GM23248 (cell line): Measurements from ENCODE around the gene TSPAN1. TPM values are rescaled to one million over a fixed set of nuclear protein-coding genes. Genes with fewer than 3 reads are reported as not detected.

Experiments
- DNase-seq: peaks from one replicate; pipeline ENCODE4 v3.0.0-alpha.2; 2015
- H2AFZ ChIP-seq: fragments of 200-600 bp; sonication (generic); 2 replicates; pipeline ENCODE4 v1.6.1; 2016; ENCODE audit warnings: antibody characterized with exemption
- H3F3A ChIP-seq: fragments of 200-600 bp; sonication (generic); 2 replicates; pipeline ENCODE4 v1.6.1; 2016; ENCODE audit warnings: mild to moderate bottlenecking, antibody characterized with exemption, mixed run types; ENCODE audit not compliant: insufficient read depth
- H3K27ac ChIP-seq: fragments of 200-600 bp; sonication (generic); 2 replicates; pipeline ENCODE4 v1.5.1; 2016; ENCODE audit warnings: mild to moderate bottlenecking
- H3K27me3 ChIP-seq: fragments of 200-600 bp; sonication (generic); replicated peaks from 2 replicates; pipeline ENCODE4 v1.6.1; 2016; ENCODE audit warnings: mild to moderate bottlenecking; ENCODE audit not compliant: insufficient read depth
- H3K36me3 ChIP-seq: fragments of 200-600 bp; sonication (generic); 2 replicates; pipeline ENCODE4 v1.6.1; 2016; ENCODE audit warnings: low read depth, mild to moderate bottlenecking
- H3K4me1 ChIP-seq: fragments of 200-600 bp; sonication (generic); 2 replicates; pipeline ENCODE4 v1.6.1; 2016; ENCODE audit warnings: mild to moderate bottlenecking; ENCODE audit not compliant: insufficient read depth
- H3K4me2 ChIP-seq: fragments of 200-600 bp; sonication (generic); one replicate; pipeline ENCODE4 v1.6.1; 2016; ENCODE audit warnings: mild to moderate bottlenecking; ENCODE audit not compliant: unreplicated experiment
- H3K4me3 ChIP-seq: fragments of 200-600 bp; sonication (generic); 2 replicates; pipeline ENCODE4 v1.5.1; 2016; ENCODE audit warnings: mild to moderate bottlenecking
- H3K79me2 ChIP-seq: fragments of 200-600 bp; sonication (generic); 2 replicates; pipeline ENCODE4 v1.6.1; 2016; ENCODE audit warnings: mild to moderate bottlenecking; ENCODE audit not compliant: insufficient read depth
- H3K9ac ChIP-seq: fragments of 200-600 bp; sonication (generic); 2 replicates; pipeline ENCODE4 v1.6.1; 2016; ENCODE audit warnings: mild to moderate bottlenecking
- H3K9me2 ChIP-seq: fragments of 200-600 bp; sonication (generic); 2 replicates; pipeline ENCODE4 v1.6.1; 2016; ENCODE audit warnings: mixed run types, mild to moderate bottlenecking, moderate library complexity; ENCODE audit not compliant: insufficient read depth
- H3K9me3 ChIP-seq: fragments of 200-600 bp; sonication (generic); one replicate; pipeline ENCODE4 v1.6.1; 2017; ENCODE audit warnings: low read depth
- H4K20me1 ChIP-seq: fragments of 200-600 bp; sonication (generic); 2 replicates; pipeline ENCODE4 v1.6.0; 2016; ENCODE audit not compliant: insufficient read depth
- EZH2 ChIP-seq: fragments of 200-600 bp; sonication (generic); IDR thresholded peaks from 2 replicates; pipeline ENCODE4 v1.6.1; 2018; ENCODE audit warnings: antibody characterized with exemption, mild to moderate bottlenecking; ENCODE audit not compliant: insufficient read depth, poor library complexity, severe bottlenecking
- EZH2phosphoT487 ChIP-seq: fragments of 200-600 bp; sonication (generic); IDR thresholded peaks from 2 replicates; pipeline ENCODE4 v1.6.1; 2018; ENCODE audit warnings: antibody characterized with exemption, moderate library complexity, mild to moderate bottlenecking, low read depth; ENCODE audit not compliant: insufficient read depth
- WGBS, 2 experiments: methylation state at CpG; one replicate each; pipeline ENCODE4 v1.1.6; 2015 to 2017; ENCODE audit warnings: low lambda C conversion rate in 2 of 2, low coverage in 1 of 2; ENCODE audit errors: missing lambda C conversion rate in 2 of 2; 5-methylcytosine and 5-hydroxymethylcytosine counted together
- in situ Hi-C: fragments of 300-500 bp; cut with MboI; formaldehyde crosslinking; loops from 2 replicates; pipeline ENCODE4 v1.15.0; 2020
- polyA plus RNA-seq: library from polyadenylated mRNA; unstranded; fragments of >200 nt; fragmentation: Nextera tagmentation; extraction: Ambion mirVana; gene quantifications from 2 replicates; pipeline ENCODE4 v1.2.1, GENCODE V29; 2016
- total RNA-seq: library from RNA; depleted of rRNA; stranded (reverse); fragments of >200 nt; shearing (Covaris generic); gene quantifications from 2 replicates; pipeline ENCODE4 v1.2.3, GENCODE V29; 2014

The TSPAN1 gene
- total and polyA plus RNA-seq, 2 experiments from 2014 or later: 0.70 TPM; not detected in 1

GRCh38 chr1:46133781-46134350 lies 41.0 kb upstream of the TSPAN1 start:
- Histone ChIP-seq H3K9me3 (no peaks in the 10 kb centered on the region), H3K9ac (0 out of 2 replicates have a peak overlapping the region, but pooled peaks have one; percentile 88), H3K4me1 (peaks cover 13% of the 10 kb centered on the region; the same call in 1 of the 2 replicates), H4K20me1 (no peaks in the 10 kb centered on the region), H3K27ac (no peak overlapping the region), H3K36me3 (no peaks in the 10 kb centered on the region), H3K9me2 (no peaks in the 10 kb centered on the region), H3K27me3 (0 out of 2 replicates have a peak, but pooled peaks cover 4% of the 10 kb centered on the region), H2AFZ (peak overlapping the region; percentile 87), H3K79me2 (no peaks in the 10 kb centered on the region), H3K4me2 (peak overlapping the region; percentile 82), H3K4me3 (peak overlapping the region; percentile 77), H3F3A (peaks cover 11% of the 10 kb centered on the region; the same call in 1 of the 2 replicates)
- no peak for DNase-seq
- WGBS, 2 experiments: 44 to 48% methylated on average over 3 of the region's 3 CpGs
- TF ChIP-seq EZH2 (no peak), EZH2phosphoT487 (no peak)
- in situ Hi-C loops: no loop called here

- Histone ChIP-seq H3K9ac (no peak overlapping the region), H3K4me1 (peaks cover 13% of the 10 kb centered on the region; the same call in 1 of the 2 replicates), H3K27ac (peak overlapping the region; percentile 62), H3K27me3 (0 out of 2 replicates have a peak, but pooled peaks cover 4% of the 10 kb centered on the region), H3K4me2 (no peak overlapping the region), H3K9me2 (no peaks in the 10 kb centered on the region), H3K36me3 (no peaks in the 10 kb centered on the region), H3K9me3 (no peaks in the 10 kb centered on the region), H2AFZ (no peak overlapping the region), H3K4me3 (no peak overlapping the region), H3F3A (peaks cover 11% of the 10 kb centered on the region; the same call in 1 of the 2 replicates), H4K20me1 (no peaks in the 10 kb centered on the region), H3K79me2 (no peaks in the 10 kb centered on the region)
- in situ Hi-C loops: no loop called here
- DNase-seq: peak; percentile 88
- no peak for TF ChIP-seq EZH2
- no peak for TF ChIP-seq EZH2phosphoT487
- WGBS, 2 experiments: 31 to 32% methylated on average over 3 of the region's 3 CpGs
These were observed 40.1 kb upstream of the TSPAN1 start for GRCh38 chr1:46134660-46135331.

- Histone ChIP-seq H3F3A (peaks cover 11% of the 10 kb centered on the region; the same call in 1 of the 2 replicates), H3K27ac (no peak overlapping the region), H4K20me1 (no peaks in the 10 kb centered on the region), H3K79me2 (no peaks in the 10 kb centered on the region), H3K9me3 (no peaks in the 10 kb centered on the region), H3K4me2 (no peak overlapping the region), H3K4me3 (no peak overlapping the region), H2AFZ (no peak overlapping the region), H3K9ac (no peak overlapping the region), H3K36me3 (no peaks in the 10 kb centered on the region), H3K4me1 (peaks cover 5% of the 10 kb centered on the region; the same call in 1 of the 2 replicates), H3K9me2 (no peaks in the 10 kb centered on the region), H3K27me3 (no peaks in the 10 kb centered on the region)
- in situ Hi-C loops: no loop called here
- TF ChIP-seq EZH2 (no peak), EZH2phosphoT487 (no peak)
- no peak for DNase-seq
These were observed 38.2 kb upstream of the TSPAN1 start for GRCh38 chr1:46136711-46137110.

- Histone ChIP-seq H3K27me3 (no peaks in the 10 kb centered on the region), H3K9me3 (no peaks in the 10 kb centered on the region), H3K79me2 (no peaks in the 10 kb centered on the region), H3K4me1 (peaks cover 5% of the 10 kb centered on the region; the same call in 1 of the 2 replicates), H2AFZ (peak overlapping the region; percentile 37), H3K4me2 (no peak overlapping the region), H3K36me3 (no peaks in the 10 kb centered on the region), H3K9me2 (no peaks in the 10 kb centered on the region), H3K27ac (no peak overlapping the region), H3K4me3 (no peak overlapping the region), H3K9ac (no peak overlapping the region), H4K20me1 (no peaks in the 10 kb centered on the region), H3F3A (peaks cover 11% of the 10 kb centered on the region; the same call in 1 of the 2 replicates)
- TF ChIP-seq EZH2phosphoT487 (no peak), EZH2 (no peak)
- WGBS, 2 experiments: 26 to 31% methylated on average over 3 of the region's 3 CpGs
- DNase-seq: peak; percentile 36
- in situ Hi-C loops: no loop called here
These were observed 37.0 kb upstream of the TSPAN1 start for GRCh38 chr1:46137916-46138315.
